ENCODE results near the gene HSPA5. TPM values are rescaled to one million over a fixed set of nuclear protein-coding genes. Genes with fewer than 3 reads are reported as not detected.
"Not testable (repeated sequence)": the region's sequence is repeated elsewhere in the genome, so short reads cannot be mapped to it uniquely, and the experiment has no call there.

HSPA5 gene
- total and polyA plus RNA-seq, 9 donors = 67.1 to 309 (median 147) TPM

GRCh38 chr9:125240649-125240999 is 519 bp downstream of the HSPA5 start:
- H3K4me1 ChIP-seq (ENCODE audit: insufficient read depth) = peaks cover 11% of the 10 kb centered on the region
- peak in 2 of 5 donors; percentile 42 to 70 for DNase-seq
- intact Hi-C loops (cut with DNase I) = loop anchor here in 1 of 4 donors (2.0 to 5.0 kb wide), 2 partner anchors 52 to 1087 kb away; partner anchors contain the start of genes MVB12B and PPP6C
- no peaks in the 10 kb centered on the region for H3K9me3 ChIP-seq
- H3K27me3 ChIP-seq = no peaks in the 10 kb centered on the region
- 0 to 1% (median 1%) methylated on average over 32 to 33 of the region's 33 CpGs for WGBS, 3 donors
- H3K27ac ChIP-seq = peak overlapping the region; percentile 50 to 95
- H3K4me3 ChIP-seq = peak overlapping the region; percentile 97
- H3K36me3 ChIP-seq = no peaks in the 10 kb centered on the region
- TF ChIP-seq, protein P1, sequence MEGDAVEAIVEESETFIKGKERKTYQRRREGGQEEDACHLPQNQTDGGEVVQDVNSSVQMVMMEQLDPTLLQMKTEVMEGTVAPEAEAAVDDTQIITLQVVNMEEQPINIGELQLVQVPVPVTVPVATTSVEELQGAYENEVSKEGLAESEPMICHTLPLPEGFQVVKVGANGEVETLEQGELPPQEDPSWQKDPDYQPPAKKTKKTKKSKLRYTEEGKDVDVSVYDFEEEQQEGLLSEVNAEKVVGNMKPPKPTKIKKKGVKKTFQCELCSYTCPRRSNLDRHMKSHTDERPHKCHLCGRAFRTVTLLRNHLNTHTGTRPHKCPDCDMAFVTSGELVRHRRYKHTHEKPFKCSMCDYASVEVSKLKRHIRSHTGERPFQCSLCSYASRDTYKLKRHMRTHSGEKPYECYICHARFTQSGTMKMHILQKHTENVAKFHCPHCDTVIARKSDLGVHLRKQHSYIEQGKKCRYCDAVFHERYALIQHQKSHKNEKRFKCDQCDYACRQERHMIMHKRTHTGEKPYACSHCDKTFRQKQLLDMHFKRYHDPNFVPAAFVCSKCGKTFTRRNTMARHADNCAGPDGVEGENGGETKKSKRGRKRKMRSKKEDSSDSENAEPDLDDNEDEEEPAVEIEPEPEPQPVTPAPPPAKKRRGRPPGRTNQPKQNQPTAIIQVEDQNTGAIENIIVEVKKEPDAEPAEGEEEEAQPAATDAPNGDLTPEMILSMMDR (IDR thresholded peaks at IDR 0.05) = no peak
- TF ChIP-seq EP300 (IDR thresholded peaks at IDR 0.05) = no peak
- no peak for TF ChIP-seq POLR2A (IDR thresholded peaks at IDR 0.05)

DNA sequence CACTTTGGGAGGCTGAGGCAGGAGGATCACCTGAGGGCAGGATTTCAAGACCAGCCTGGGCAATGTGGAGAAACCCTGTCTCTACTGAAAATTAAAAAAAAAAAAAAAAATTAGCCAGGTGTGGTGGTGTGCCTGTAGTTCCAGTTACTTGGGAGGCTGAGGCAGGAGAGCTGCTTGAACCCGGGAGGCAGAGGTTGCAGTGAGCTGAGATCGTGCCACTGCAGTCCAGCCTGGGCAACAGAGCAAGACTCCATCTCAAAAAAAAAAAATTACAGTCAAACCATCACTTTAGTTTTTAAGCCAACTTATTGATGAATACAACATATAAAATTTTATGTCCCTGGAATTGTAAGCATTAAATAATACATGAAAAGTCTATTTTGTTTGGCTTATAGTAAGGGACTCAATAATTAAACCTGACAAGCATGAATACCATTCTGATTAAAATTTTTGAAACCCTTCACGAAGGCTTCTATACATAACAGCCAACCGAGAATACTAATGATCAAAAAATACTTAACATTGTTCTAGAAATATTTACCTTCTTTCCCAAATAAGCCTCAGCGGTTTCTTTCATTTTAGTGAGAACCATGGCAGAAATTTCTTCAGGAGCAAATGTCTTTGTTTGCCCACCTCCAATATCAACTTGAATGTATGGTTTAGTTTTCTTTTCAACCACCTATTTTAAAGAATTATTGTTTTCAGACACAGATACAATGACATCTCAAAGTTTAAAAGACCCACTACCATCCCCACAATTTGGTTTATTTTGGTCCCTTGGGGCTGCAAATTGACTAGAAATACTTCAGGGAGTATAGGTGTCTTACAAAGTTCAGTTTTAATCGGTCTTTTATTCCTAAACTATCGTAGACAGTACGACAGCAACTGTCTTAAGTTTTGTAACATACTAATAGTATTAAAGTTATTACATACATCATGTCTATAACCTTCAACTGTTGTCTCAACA is 1.2 kb downstream of the HSPA5 start:
- Histone ChIP-seq H3K9me3 (no peaks in the 10 kb centered on the region), H3K36me3 (no peaks in the 10 kb centered on the region), H3K27ac (no peak overlapping the region), H3K27me3 (no peaks in the 10 kb centered on the region), H3K4me3 (peak overlapping the region; percentile 97), H3K4me1 (ENCODE audit: insufficient read depth) (peaks cover 11% of the 10 kb centered on the region)
- WGBS, 3 donors = 7 to 12% (median 12%) methylated on average over 8 of the region's 8 CpGs
- TF ChIP-seq, protein P1 (IDR thresholded peaks at IDR 0.05) = no peak
- TF ChIP-seq POLR2A (IDR thresholded peaks at IDR 0.05) = no peak
- intact Hi-C loops (cut with DNase I) = loop anchor here in 1 of 4 donors (2.0 to 5.0 kb wide), 2 partner anchors 51 to 1087 kb away; partner anchors contain the start of genes MVB12B and PPP6C
- DNase-seq = no peak

- no peak overlapping the region for H3K4me3 ChIP-seq
- 78 to 85% (median 80%) methylated on average over 14 of the region's 14 CpGs for WGBS, 3 donors
- H3K36me3 ChIP-seq = no peaks in the 10 kb centered on the region
- peaks cover 11% of the 10 kb centered on the region for H3K4me1 ChIP-seq (ENCODE audit: insufficient read depth)
- H3K9me3 ChIP-seq = no peaks in the 10 kb centered on the region
- no peak for TF ChIP-seq EP300 (IDR thresholded peaks at IDR 0.05)
- no peak for TF ChIP-seq POLR2A (IDR thresholded peaks at IDR 0.05)
- TF ChIP-seq, protein P1 (IDR thresholded peaks at IDR 0.05) = no peak
- intact Hi-C loops (cut with DNase I) = no loop called here
- H3K27ac ChIP-seq = no peak overlapping the region
- no peaks in the 10 kb centered on the region for H3K27me3 ChIP-seq
- DNase-seq = no peak
These were observed 2.2 kb downstream of the HSPA5 start for GRCh38 chr9:125238915-125239446.

GRCh38 chr9:125238127-125238914 is 2.8 kb downstream of the HSPA5 start:
- no peaks in the 10 kb centered on the region for H3K9me3 ChIP-seq
- H3K36me3 ChIP-seq = no peaks in the 10 kb centered on the region
- intact Hi-C loops (cut with DNase I) = no loop called here
- WGBS, 3 donors = 78 to 86% (median 79%) methylated on average over 7 of the region's 7 CpGs
- TF ChIP-seq, protein P1 (IDR thresholded peaks at IDR 0.05) = no peak
- no peak for TF ChIP-seq POLR2A (IDR thresholded peaks at IDR 0.05)
- TF ChIP-seq EP300 (IDR thresholded peaks at IDR 0.05) = no peak
- H3K4me3 ChIP-seq = no peak overlapping the region
- DNase-seq = no peak
- H3K4me1 ChIP-seq (ENCODE audit: insufficient read depth) = peaks cover 11% of the 10 kb centered on the region
- H3K27me3 ChIP-seq = no peaks in the 10 kb centered on the region
- H3K27ac ChIP-seq = no peak overlapping the region

- WGBS, 3 donors = 71 to 79% (median 79%) methylated on average over 5 of the region's 5 CpGs
- H3K36me3 ChIP-seq; H3K27ac ChIP-seq; H3K9me3 ChIP-seq; intact Hi-C loops (cut with DNase I); DNase-seq; H3K27me3 ChIP-seq; H3K4me3 ChIP-seq: not testable (repeated sequence)
- H3K4me1 ChIP-seq (ENCODE audit: insufficient read depth) = peaks cover 11% of the 10 kb centered on the region
These were observed 4.5 kb downstream of the HSPA5 start for GRCh38 chr9:125236520-125237159.

All from ovary (tissue), 9 donors.